RWPE2 (cell line): ENCODE measurements around the gene TRIM3.

Experiments used
- ATAC-seq: fragments of 200-7000 bp; cut with Tn5 transposase; 3 replicates; pipeline ENCODE4 v1.9.1; 2021; ENCODE audit warnings: low read depth
- DNase-seq: peaks from one replicate; pipeline ENCODE4 v3.0.0-alpha.2; 2020; ENCODE audit warnings: low spot score
- H3K27ac ChIP-seq: fragments of 450-650 bp; 2 replicates; pipeline ENCODE4 v1.5.1; 2017; ENCODE audit warnings: mild to moderate bottlenecking; ENCODE audit not compliant: poor library complexity, severe bottlenecking
- H3K27me3 ChIP-seq: fragments of 250-450 bp; sonication (Bioruptor Pico); 2 replicates; pipeline ENCODE4 v1.5.1; 2021; ENCODE audit warnings: mild to moderate bottlenecking, moderate library complexity; ENCODE audit not compliant: insufficient read depth, poor library complexity, severe bottlenecking
- H3K36me3 ChIP-seq: fragments of 250-450 bp; sonication (Bioruptor Pico); 2 replicates; pipeline ENCODE4 v1.5.1; 2020; ENCODE audit warnings: low read depth, mild to moderate bottlenecking, moderate library complexity
- H3K4me1 ChIP-seq: fragments of 250-450 bp; sonication (Bioruptor Pico); 2 replicates; pipeline ENCODE4 v1.5.1; 2021; ENCODE audit warnings: mild to moderate bottlenecking, moderate library complexity; ENCODE audit not compliant: insufficient read depth, poor library complexity, severe bottlenecking
- H3K4me3 ChIP-seq: fragments of 250-450 bp; sonication (Bioruptor Pico); 2 replicates; pipeline ENCODE4 v1.5.1; 2021; ENCODE audit warnings: mild to moderate bottlenecking, moderate library complexity; ENCODE audit not compliant: severe bottlenecking
- H3K9me3 ChIP-seq: fragments of 250-450 bp; sonication (Bioruptor Pico); 2 replicates; pipeline ENCODE4 v1.5.1; 2021; ENCODE audit warnings: mild to moderate bottlenecking, moderate library complexity; ENCODE audit not compliant: severe bottlenecking
- TF ChIP-seq, protein P1 (sequence below): fragments of 450-650 bp; IDR thresholded peaks from one replicate; pipeline ENCODE4 v1.5.1; 2017; ENCODE audit warnings: mild to moderate bottlenecking, moderate library complexity; ENCODE audit not compliant: poor library complexity, severe bottlenecking

Gene TRIM3

DNA sequence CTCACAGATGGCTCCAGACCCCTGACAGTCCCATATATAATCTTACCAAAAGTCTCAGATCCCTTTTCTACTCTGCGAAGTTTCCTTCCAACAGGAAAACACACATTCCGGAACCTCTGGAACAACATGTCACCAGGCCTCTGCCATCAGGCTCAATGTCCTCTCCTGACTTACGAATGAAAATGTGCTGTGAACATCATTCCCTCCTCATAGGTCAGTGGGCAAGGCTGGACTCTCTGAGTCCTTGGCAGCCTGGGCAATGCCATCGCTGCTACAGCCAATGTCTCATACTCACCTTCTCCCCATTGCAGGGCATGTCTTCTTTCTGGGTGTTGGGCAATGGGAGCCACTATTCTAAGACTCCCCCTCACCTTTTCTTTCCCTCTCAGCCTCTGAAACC lies 31.3 kb downstream of the TRIM3 start:
- H3K9me3 ChIP-seq, result no peaks in the 10 kb centered on the region
- no peaks in the 10 kb centered on the region for H3K27me3 ChIP-seq
- DNase-seq (no peak), ATAC-seq (no peak)
- TF ChIP-seq, protein P1, sequence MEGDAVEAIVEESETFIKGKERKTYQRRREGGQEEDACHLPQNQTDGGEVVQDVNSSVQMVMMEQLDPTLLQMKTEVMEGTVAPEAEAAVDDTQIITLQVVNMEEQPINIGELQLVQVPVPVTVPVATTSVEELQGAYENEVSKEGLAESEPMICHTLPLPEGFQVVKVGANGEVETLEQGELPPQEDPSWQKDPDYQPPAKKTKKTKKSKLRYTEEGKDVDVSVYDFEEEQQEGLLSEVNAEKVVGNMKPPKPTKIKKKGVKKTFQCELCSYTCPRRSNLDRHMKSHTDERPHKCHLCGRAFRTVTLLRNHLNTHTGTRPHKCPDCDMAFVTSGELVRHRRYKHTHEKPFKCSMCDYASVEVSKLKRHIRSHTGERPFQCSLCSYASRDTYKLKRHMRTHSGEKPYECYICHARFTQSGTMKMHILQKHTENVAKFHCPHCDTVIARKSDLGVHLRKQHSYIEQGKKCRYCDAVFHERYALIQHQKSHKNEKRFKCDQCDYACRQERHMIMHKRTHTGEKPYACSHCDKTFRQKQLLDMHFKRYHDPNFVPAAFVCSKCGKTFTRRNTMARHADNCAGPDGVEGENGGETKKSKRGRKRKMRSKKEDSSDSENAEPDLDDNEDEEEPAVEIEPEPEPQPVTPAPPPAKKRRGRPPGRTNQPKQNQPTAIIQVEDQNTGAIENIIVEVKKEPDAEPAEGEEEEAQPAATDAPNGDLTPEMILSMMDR, result no peak
- H3K27ac ChIP-seq, result no peak overlapping the region
- no peaks in the 10 kb centered on the region for H3K36me3 ChIP-seq
- no peaks in the 10 kb centered on the region for H3K4me1 ChIP-seq
- H3K4me3 ChIP-seq, result no peak overlapping the region

DNA sequence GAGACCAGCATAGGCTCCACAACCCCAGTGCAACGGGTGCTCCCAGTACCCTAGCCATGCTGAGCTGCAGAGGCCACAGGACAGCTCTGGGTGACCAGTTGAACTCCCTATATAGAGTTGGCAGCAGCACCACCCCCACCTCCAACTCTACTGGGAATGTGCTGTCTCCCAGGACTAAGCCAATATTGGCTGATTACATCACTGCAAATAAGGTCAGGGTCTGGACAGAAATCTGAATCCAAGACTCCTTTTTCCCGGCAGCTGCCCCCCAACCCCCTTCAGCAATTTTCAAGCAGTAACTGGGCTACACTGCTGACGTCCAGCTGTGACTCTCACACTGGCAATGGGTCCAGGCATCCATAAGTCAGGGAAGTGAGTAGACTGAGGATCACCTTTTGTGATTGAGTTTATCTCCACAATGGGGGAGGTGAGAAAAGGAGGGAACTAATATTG lies 32.8 kb downstream of the TRIM3 start, which contains the start of gene HPX:
TSS of gene HPX (minus strand) at position 82 of the 453 bp plus-strand sequence. CDS start at position 58, 24 bp downstream.
- no peak for ATAC-seq
- Histone ChIP-seq H3K27ac (no peak within 1 kb of the TSS), H3K27me3 (no peaks in the 10 kb centered on the region), H3K4me3 (no peak within 1 kb of the TSS), H3K4me1 (no peaks in the 10 kb centered on the region), H3K36me3 (no peaks in the 10 kb centered on the region), H3K9me3 (no peaks in the 10 kb centered on the region)
- TF ChIP-seq, protein P1, result no peak
- no peak for DNase-seq

DNA sequence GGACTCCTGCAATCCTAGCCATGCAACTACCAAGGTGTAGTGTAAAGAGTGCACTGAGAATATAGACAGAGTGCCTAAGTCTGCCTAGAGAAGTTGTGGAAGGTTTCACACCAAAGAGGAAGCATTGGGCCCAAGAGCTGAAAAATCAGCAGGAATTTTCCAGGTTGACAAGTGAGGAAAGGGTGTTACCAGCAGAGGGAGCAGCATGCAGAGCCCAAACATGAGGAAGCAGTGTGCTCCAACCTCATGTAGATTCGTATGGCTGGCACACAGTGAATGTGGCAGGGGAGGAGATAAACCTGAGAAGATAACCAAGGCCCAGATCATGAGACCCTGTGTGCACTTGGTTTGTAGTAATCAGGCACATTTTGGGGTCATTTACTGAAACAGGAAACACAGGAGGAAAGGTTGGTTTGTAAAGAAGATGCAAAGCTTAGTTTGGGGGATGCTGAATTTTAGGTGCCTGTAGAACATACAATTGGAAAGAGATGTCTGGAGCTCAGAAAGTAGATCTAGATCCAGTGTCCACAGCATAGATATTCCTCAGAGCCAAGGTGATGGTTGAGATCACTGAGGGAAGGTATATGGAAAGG lies 34.7 kb downstream of the TRIM3 start:
- H3K36me3 ChIP-seq, result no peaks in the 10 kb centered on the region
- no peaks in the 10 kb centered on the region for H3K9me3 ChIP-seq
- ATAC-seq, result peak; percentile 45; the same call in 1 of the 3 replicates
- H3K4me1 ChIP-seq, result no peaks in the 10 kb centered on the region
- TF ChIP-seq, protein P1, result peak; percentile 57
- H3K27me3 ChIP-seq, result no peaks in the 10 kb centered on the region
- no peak for DNase-seq
- no peak overlapping the region for H3K27ac ChIP-seq
- H3K4me3 ChIP-seq, result no peak overlapping the region

DNA sequence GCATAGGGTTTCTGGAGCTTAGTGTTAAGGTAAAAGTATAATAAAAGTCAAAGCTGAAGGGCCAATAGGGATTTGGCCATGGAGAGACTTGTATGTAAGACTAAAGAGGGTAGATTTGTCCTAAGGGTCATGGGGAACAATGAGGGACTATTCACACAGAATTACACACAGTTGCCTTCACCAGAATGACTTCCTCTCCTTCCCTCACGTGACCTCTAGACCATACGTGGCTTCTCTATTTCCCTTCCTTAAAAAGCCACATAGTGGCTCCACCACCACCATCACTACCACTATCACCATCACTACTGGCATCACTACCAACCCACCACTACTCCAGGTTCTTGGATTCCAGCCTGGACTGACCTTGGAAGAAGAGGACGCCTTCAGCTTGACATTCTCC lies 35.7 kb downstream of the TRIM3 start:
- ATAC-seq, result no peak
- Histone ChIP-seq H3K27ac (no peak overlapping the region), H3K4me1 (no peaks in the 10 kb centered on the region), H3K9me3 (no peaks in the 10 kb centered on the region), H3K27me3 (no peaks in the 10 kb centered on the region), H3K36me3 (no peaks in the 10 kb centered on the region), H3K4me3 (no peak overlapping the region)
- TF ChIP-seq, protein P1, result no peak
- DNase-seq, result no peak

DNA sequence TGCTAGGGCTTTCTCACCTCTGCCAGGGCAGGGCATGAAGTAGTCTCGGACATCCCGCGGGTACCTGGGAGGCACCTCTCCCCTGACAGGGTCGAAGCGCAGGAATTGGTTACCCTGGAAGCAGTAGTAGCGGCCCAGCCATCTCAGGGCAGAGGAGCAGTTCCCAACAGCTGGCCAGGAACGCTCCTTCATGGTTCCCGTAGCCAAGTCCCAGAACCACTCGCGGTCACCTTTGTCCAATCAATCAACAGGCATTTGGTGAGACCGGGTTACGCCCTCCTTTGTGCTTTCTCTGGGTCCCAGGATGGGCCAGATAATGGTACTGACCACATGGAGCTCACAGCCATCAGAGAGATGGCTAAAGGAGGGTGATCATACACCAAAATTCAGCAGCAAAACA lies 36.3 kb downstream of the TRIM3 start:
- Histone ChIP-seq H3K9me3 (no peaks in the 10 kb centered on the region), H3K36me3 (no peaks in the 10 kb centered on the region), H3K4me1 (no peaks in the 10 kb centered on the region), H3K27me3 (no peaks in the 10 kb centered on the region), H3K27ac (no peak overlapping the region), H3K4me3 (no peak overlapping the region)
- ATAC-seq (no peak), DNase-seq (no peak)
- TF ChIP-seq, protein P1, result no peak
